Keratinocyte (primary cell): Measurements from ENCODE around the gene SLU7. TPM values are rescaled to one million over a fixed set of nuclear protein-coding genes. Genes with fewer than 3 reads are reported as not detected.

Experiments
- DNase-seq: peaks from one replicate; pipeline ENCODE4 v3.0.0-alpha.2; 2011; ENCODE audit warnings: low read depth, missing footprints, low spot score
- FAIRE-seq: peaks from 2 replicates; lab custom pipeline; 2011; peaks lifted over from hg19 to GRCh38; lab: Jason Lieb, UNC
- H2AFZ ChIP-seq: 2 replicates; pipeline ENCODE4 v1.6.0; 2012; ENCODE audit warnings: low read length, control low read depth, inconsistent platforms; ENCODE audit not compliant: control insufficient read depth
- H3K27ac ChIP-seq: 2 replicates; pipeline ENCODE4 v1.5.1; 2011; ENCODE audit warnings: low read length; ENCODE audit not compliant: control insufficient read depth, insufficient read depth
- H3K27me3 ChIP-seq: 3 replicates; pipeline ENCODE4 v1.6.0; 2011; ENCODE audit warnings: low read length; ENCODE audit not compliant: control insufficient read depth, insufficient read depth; ENCODE audit errors: extremely low read depth
- H3K36me3 ChIP-seq, 2 experiments: 2 replicates in 1 of 2; 3 replicates in 1 of 2; pipeline ENCODE4 v1.5.1; 2011; ENCODE audit warnings: low read length in 2 of 2, mild to moderate bottlenecking in 1 of 2; ENCODE audit not compliant: control insufficient read depth in 2 of 2, insufficient read depth in 2 of 2; ENCODE audit errors: extremely low read depth in 1 of 2
- H3K4me1 ChIP-seq: 3 replicates; pipeline ENCODE4 v1.5.1; 2011; ENCODE audit warnings: low read length; ENCODE audit not compliant: control insufficient read depth, insufficient read depth; ENCODE audit errors: extremely low read depth
- H3K4me2 ChIP-seq: 3 replicates; pipeline ENCODE4 v1.6.0; 2011; ENCODE audit warnings: low read depth, low read length; ENCODE audit not compliant: control insufficient read depth, insufficient read depth; ENCODE audit errors: extremely low read depth
- H3K4me3 ChIP-seq, 3 experiments: fragments of 200-600 bp in 1 of 3; sonication (generic) in 1 of 3; 2 replicates in 2 of 3; 3 replicates in 1 of 3; pipeline ENCODE4 v1.5.1; 2011 to 2016; ENCODE audit warnings: low read length in 3 of 3, mild to moderate bottlenecking in 3 of 3, control low read depth in 2 of 3, inconsistent platforms in 1 of 3, low read depth in 1 of 3, mixed read lengths in 1 of 3, mixed run types in 1 of 3, moderate library complexity in 1 of 3; ENCODE audit not compliant: control insufficient read depth in 2 of 3, insufficient read depth in 2 of 3; ENCODE audit errors: extremely low read depth in 1 of 3
- H3K79me2 ChIP-seq: 2 replicates; pipeline ENCODE4 v1.6.0; 2012; ENCODE audit warnings: low read length; ENCODE audit not compliant: control insufficient read depth, insufficient read depth
- H3K9ac ChIP-seq: 3 replicates; pipeline ENCODE4 v1.6.0; 2011; ENCODE audit warnings: low read length; ENCODE audit not compliant: control insufficient read depth, insufficient read depth; ENCODE audit errors: extremely low read depth
- H3K9me1 ChIP-seq: 3 replicates; pipeline ENCODE4 v1.6.0; 2011; ENCODE audit warnings: low read length; ENCODE audit not compliant: control insufficient read depth, insufficient read depth; ENCODE audit errors: extremely low read depth
- H3K9me3 ChIP-seq: 2 replicates; pipeline ENCODE4 v1.5.1; 2012; ENCODE audit warnings: low read depth, low read length; ENCODE audit not compliant: control insufficient read depth
- H4K20me1 ChIP-seq: 3 replicates; pipeline ENCODE4 v1.6.0; 2011; ENCODE audit warnings: low read length; ENCODE audit not compliant: control insufficient read depth, insufficient read depth; ENCODE audit errors: extremely low read depth
- CTCF ChIP-seq, 3 experiments: IDR thresholded peaks in 1 of 3; conservative IDR thresholded peaks in 1 of 3; optimal IDR thresholded peaks in 1 of 3; 2 replicates in 2 of 3; 3 replicates in 1 of 3; pipeline versions ENCODE3 to v1.5.1; 2011; ENCODE audit warnings: low read length in 3 of 3, mild to moderate bottlenecking in 3 of 3, moderate library complexity in 2 of 3, control low read depth in 1 of 3, inconsistent platforms in 1 of 3; ENCODE audit not compliant: insufficient read depth in 2 of 3; ENCODE audit errors: extremely low read depth in 1 of 3
- EZH2 ChIP-seq: IDR thresholded peaks from one replicate; pipeline ENCODE4 v1.6.1; 2012; ENCODE audit warnings: inconsistent platforms, mild to moderate bottlenecking, low read length, moderate library complexity
- dilution Hi-C: fragments of 300-500 bp; cut with MboI; formaldehyde crosslinking; loops from one replicate; pipeline ENCODE4 v1.7.0; 2020; ENCODE audit warnings: low sequenced_read_pairs; ENCODE audit not compliant: extremely low pct_ligation_motif_present
- polyA plus RNA-seq, 5 experiments: library from polyadenylated mRNA; depleted of rRNA in 3 of 5; stranded (reverse) in 3 of 5; stranded (forward) in 1 of 5; unstranded in 1 of 5; fragments of >200 nt; gene quantifications; 1 replicate in 1 of 5; 2 replicates in 3 of 5; 3 replicates in 1 of 5; pipeline versions ENCODE4 v1.2.1 to v1.2.3, GENCODE V29; 2011 to 2012; ENCODE audit warnings: missing spikeins in 2 of 5, low read depth in 1 of 5, low replicate concordance in 1 of 5

The SLU7 gene
- polyA plus RNA-seq, 1 donor (not counting 4 experiments of a cell fraction or from before 2014, with no cell fraction given): 29.7 TPM

- TF ChIP-seq CTCF (optimal IDR thresholded peaks at IDR 0.05 in 1 of 3, IDR thresholded peaks at IDR 0.05 in 1 of 3, conservative IDR thresholded peaks at IDR 0.05 in 1 of 3; ENCODE audit: extremely low read depth in 1 of 3, insufficient read depth in 2 of 3, low read length in 3 of 3) (no peak), EZH2 (no peak)
- dilution Hi-C loops: no loop called here
- DNase-seq (no peak), FAIRE-seq (no peak)
- Histone ChIP-seq H3K4me3 (no peak overlapping the region), H3K9me1 (no peaks in the 10 kb centered on the region), H3K9me3 (no peaks in the 10 kb centered on the region), H2AFZ (no peak overlapping the region), H3K79me2 (no peaks in the 10 kb centered on the region), H3K4me1 (no peaks in the 10 kb centered on the region), H3K4me2 (no peak overlapping the region), H3K9ac (no peak overlapping the region), H3K36me3 (no peaks in the 10 kb centered on the region), H3K27ac (no peak overlapping the region), H3K27me3 (peaks cover 12% of the 10 kb centered on the region), H4K20me1 (no peaks in the 10 kb centered on the region)
Measured at GRCh38 chr5:160449458-160449857, 30.6 kb upstream of the SLU7 start.

- Histone ChIP-seq H3K4me2 (no peak overlapping the region), H3K27me3 (peaks cover 6% of the 10 kb centered on the region), H3K4me1 (no peaks in the 10 kb centered on the region), H3K9me1 (no peaks in the 10 kb centered on the region), H3K4me3 (no peak overlapping the region), H2AFZ (no peak overlapping the region), H3K36me3 (no peaks in the 10 kb centered on the region), H3K9ac (no peak overlapping the region), H3K9me3 (no peaks in the 10 kb centered on the region), H4K20me1 (no peaks in the 10 kb centered on the region), H3K27ac (no peak overlapping the region), H3K79me2 (no peaks in the 10 kb centered on the region)
- FAIRE-seq: no peak
- no peak for DNase-seq
- dilution Hi-C loops: no loop called here
- TF ChIP-seq EZH2 (no peak), CTCF (optimal IDR thresholded peaks at IDR 0.05 in 1 of 3, IDR thresholded peaks at IDR 0.05 in 1 of 3, conservative IDR thresholded peaks at IDR 0.05 in 1 of 3; ENCODE audit: extremely low read depth in 1 of 3, insufficient read depth in 2 of 3, low read length in 3 of 3) (no peak)
Measured at GRCh38 chr5:160448886-160449285, 30.0 kb upstream of the SLU7 start.
